H1 (cell line): ENCODE results near the gene IFNA2. TPM values are rescaled to one million over a fixed set of nuclear protein-coding genes. Genes with fewer than 3 reads are reported as not detected.

Experiments
- CTCF ChIA-PET: fragments of 300-600 bp; sonication (Branson Sonifier 250); formaldehyde crosslinking; loops from one replicate; lab custom pipeline; 2021; ENCODE audit not compliant: partially characterized antibody; lab: Charles Lee
- POLR2A ChIA-PET: fragments of 300-600 bp; sonication (Branson Sonifier 250); formaldehyde crosslinking; loops from one replicate; lab custom pipeline; 2021; ENCODE audit warnings: inconsistent platforms; ENCODE audit not compliant: partially characterized antibody; lab: Charles Lee
- DNase-seq, 2 experiments: peaks; one replicate each; pipeline versions ENCODE4 v3.0.0 to v3.0.0-alpha.2; 2010 to 2022; ENCODE audit warnings: low spot score in 2 of 2, low read depth in 1 of 2, mixed read lengths in 1 of 2
- FAIRE-seq: peaks from 2 replicates; lab custom pipeline; 2011; peaks lifted over from hg19 to GRCh38; lab: Jason Lieb, UNC
- H2AFZ ChIP-seq: 2 replicates; pipeline ENCODE4 v1.8.1; 2012; ENCODE audit warnings: low read length, inconsistent platforms
- H2AK5ac ChIP-seq: 2 replicates; pipeline ENCODE4 v1.6.1; 2013; ENCODE audit warnings: low read depth, low read length
- H2BK120ac ChIP-seq: replicated peaks from 2 replicates; pipeline ENCODE3; 2013; ENCODE audit warnings: low read depth, low read length, inconsistent platforms
- H2BK12ac ChIP-seq: 2 replicates; pipeline ENCODE4 v1.6.1; 2013; ENCODE audit warnings: low read depth, low read length
- H2BK15ac ChIP-seq: 2 replicates; pipeline ENCODE4 v1.6.1; 2013; ENCODE audit warnings: low read length
- H2BK20ac ChIP-seq: 2 replicates; pipeline ENCODE4 v1.6.1; 2013; ENCODE audit warnings: low read length
- H2BK5ac ChIP-seq: 2 replicates; pipeline ENCODE4 v1.6.1; 2013; ENCODE audit warnings: low read depth, low read length
- H3K14ac ChIP-seq: 2 replicates; pipeline ENCODE4 v1.6.1; 2013; ENCODE audit warnings: inconsistent platforms; ENCODE audit not compliant: insufficient read length
- H3K18ac ChIP-seq: 2 replicates; pipeline ENCODE4 v1.6.1; 2013; ENCODE audit warnings: low read length; ENCODE audit errors: extremely low read depth
- H3K23ac ChIP-seq: 2 replicates; pipeline ENCODE4 v1.6.1; 2013; ENCODE audit warnings: inconsistent platforms; ENCODE audit not compliant: insufficient read length
- H3K23me2 ChIP-seq: 2 replicates; pipeline ENCODE4 v1.6.1; 2013; ENCODE audit warnings: low read depth, low read length
- H3K27ac ChIP-seq: 2 replicates; pipeline ENCODE4 v1.6.1; 2011; ENCODE audit warnings: low read depth, low read length, inconsistent platforms
- H3K27me3 ChIP-seq, 4 experiments: replicated peaks in 1 of 4; 1 replicate in 1 of 4; 2 replicates in 3 of 4; pipeline versions ENCODE4 v1.6.1 to v1.8.1; 2011 to 2013; ENCODE audit warnings: low read length in 3 of 4, mild to moderate bottlenecking in 3 of 4, inconsistent platforms in 2 of 4, mixed read lengths in 2 of 4, moderate library complexity in 1 of 4; ENCODE audit not compliant: control insufficient read depth in 3 of 4, insufficient read depth in 3 of 4; ENCODE audit errors: extremely low read depth in 1 of 4
- H3K36me3 ChIP-seq, 4 experiments: 2 replicates each; pipeline versions ENCODE4 v1.6.1 to v1.8.1; 2011 to 2013; ENCODE audit warnings: mild to moderate bottlenecking in 4 of 4, low read length in 3 of 4, moderate library complexity in 2 of 4, control low read depth in 1 of 4, inconsistent platforms in 1 of 4; ENCODE audit not compliant: insufficient read depth in 4 of 4, control insufficient read depth in 2 of 4
- H3K4ac ChIP-seq: replicated peaks from 2 replicates; pipeline ENCODE3; 2013; ENCODE audit warnings: low read length, low read depth, mixed read lengths, inconsistent platforms; ENCODE audit not compliant: insufficient read length
- H3K4me1 ChIP-seq, 4 experiments: replicated peaks in 1 of 4; 1 replicate in 1 of 4; 2 replicates in 3 of 4; pipeline versions ENCODE4 v1.6.1 to v1.8.1; 2011 to 2013; ENCODE audit warnings: low read length in 3 of 4, inconsistent platforms in 2 of 4, mixed read lengths in 1 of 4; ENCODE audit not compliant: insufficient read depth in 4 of 4, control insufficient read depth in 3 of 4
- H3K4me2 ChIP-seq, 2 experiments: 2 replicates each; pipeline versions ENCODE4 v1.6.1 to v1.8.1; 2011 to 2013; ENCODE audit warnings: low read depth in 2 of 2, low read length in 2 of 2, control low read depth in 1 of 2, inconsistent platforms in 1 of 2, mild to moderate bottlenecking in 1 of 2; ENCODE audit not compliant: insufficient read depth in 1 of 2
- H3K4me3 ChIP-seq, 4 experiments: fragments of 200-600, 300-600 bp in 1 of 4; sonication (generic), shearing (Covaris generic), sonication (Bioruptor Twin) in 1 of 4; 2 replicates each; pipeline versions ENCODE4 v1.5.1 to v1.8.1; 2011 to 2016; ENCODE audit warnings: low read length in 4 of 4, low read depth in 3 of 4, control low read depth in 2 of 4, inconsistent platforms in 2 of 4, mild to moderate bottlenecking in 2 of 4, mixed read lengths in 1 of 4, moderate library complexity in 1 of 4; ENCODE audit not compliant: insufficient read depth in 2 of 4; ENCODE audit errors: extremely low read depth in 1 of 4
- H3K56ac ChIP-seq: replicated peaks from 2 replicates; pipeline ENCODE3; 2013; ENCODE audit warnings: low read depth, mild to moderate bottlenecking, mixed read lengths, low read length, inconsistent platforms; ENCODE audit not compliant: insufficient read length
- H3K79me1 ChIP-seq: 2 replicates; pipeline ENCODE4 v1.6.1; 2013; ENCODE audit warnings: low read depth, low read length, control low read depth
- H3K79me2 ChIP-seq, 2 experiments: 2 replicates each; pipeline versions ENCODE4 v1.6.1 to v1.8.1; 2012 to 2013; ENCODE audit warnings: low read length in 2 of 2, mild to moderate bottlenecking in 2 of 2, inconsistent platforms in 1 of 2; ENCODE audit not compliant: insufficient read depth in 2 of 2, control insufficient read depth in 1 of 2
- H3K9ac ChIP-seq, 4 experiments: replicated peaks in 1 of 4; 1 replicate in 1 of 4; 2 replicates in 3 of 4; pipeline versions ENCODE4 v1.6.1 to v1.8.1; 2011 to 2013; ENCODE audit warnings: low read depth in 3 of 4, low read length in 3 of 4, control low read depth in 2 of 4, mild to moderate bottlenecking in 2 of 4, moderate library complexity in 2 of 4, inconsistent platforms in 1 of 4; ENCODE audit errors: extremely low read depth in 1 of 4
- H3K9me3 ChIP-seq, 2 experiments: 2 replicates each; pipeline versions ENCODE4 v1.6.1 to v1.8.1; 2012 to 2013; ENCODE audit warnings: mild to moderate bottlenecking in 2 of 2, moderate library complexity in 2 of 2, control low read depth in 1 of 2, inconsistent platforms in 1 of 2, low read depth in 1 of 2, low read length in 1 of 2, mixed read lengths in 1 of 2; ENCODE audit not compliant: insufficient read depth in 2 of 2
- H4K20me1 ChIP-seq, 2 experiments: replicated peaks in 1 of 2; 2 replicates each; pipeline versions ENCODE3 to v1.8.1; 2011 to 2013; ENCODE audit warnings: inconsistent platforms in 2 of 2, low read length in 2 of 2, mild to moderate bottlenecking in 1 of 2; ENCODE audit not compliant: insufficient read depth in 2 of 2, control insufficient read depth in 1 of 2
- H4K5ac ChIP-seq: 2 replicates; pipeline ENCODE4 v1.6.1; 2013; ENCODE audit warnings: low read length, low read depth, mixed read lengths, inconsistent platforms; ENCODE audit not compliant: insufficient read length
- H4K8ac ChIP-seq: 2 replicates; pipeline ENCODE4 v1.8.0; 2013; ENCODE audit warnings: mild to moderate bottlenecking, moderate library complexity, low read length, inconsistent platforms; ENCODE audit not compliant: insufficient read depth; ENCODE audit errors: extremely low read depth
- H4K91ac ChIP-seq: replicated peaks from 2 replicates; pipeline ENCODE3; 2013; ENCODE audit warnings: low read length, mixed read lengths, inconsistent platforms; ENCODE audit not compliant: insufficient read length
- EGR1 ChIP-seq: IDR thresholded peaks from 2 replicates; pipeline ENCODE4 v1.6.1; 2011; ENCODE audit warnings: low read depth, low read length, borderline replicate concordance
- FOSL1 ChIP-seq: IDR thresholded peaks from 2 replicates; pipeline ENCODE4 v1.6.1; 2011; ENCODE audit warnings: mild to moderate bottlenecking, low read depth, low read length, moderate library complexity; ENCODE audit not compliant: insufficient read depth
- GABPA ChIP-seq: IDR thresholded peaks from 2 replicates; pipeline ENCODE4 v1.6.1; 2011; ENCODE audit warnings: mild to moderate bottlenecking, low read length, moderate library complexity, borderline replicate concordance; ENCODE audit not compliant: insufficient read depth
- HDAC2 ChIP-seq, 2 experiments: fragments of 300-600 bp in 1 of 2; sonication (generic) in 1 of 2; IDR thresholded peaks; 2 replicates each; pipeline ENCODE4 v1.6.1; 2011 to 2012; ENCODE audit warnings: low read depth in 2 of 2, low read length in 2 of 2, mild to moderate bottlenecking in 2 of 2, moderate library complexity in 2 of 2, borderline replicate concordance in 1 of 2, inconsistent platforms in 1 of 2
- JUND ChIP-seq: IDR thresholded peaks from 2 replicates; pipeline ENCODE4 v1.6.1; 2011; ENCODE audit warnings: mild to moderate bottlenecking, improper control_type of control experiment, low read length
- KDM1A ChIP-seq: fragments of 200-600, 300-600 bp; sonication (generic); IDR thresholded peaks from 2 replicates; pipeline ENCODE4 v1.7.1; 2016; ENCODE audit warnings: mild to moderate bottlenecking, low read length, borderline replicate concordance
- RBBP5 ChIP-seq: IDR thresholded peaks from 2 replicates; pipeline ENCODE4 v1.7.1; 2012; ENCODE audit warnings: low read depth, mild to moderate bottlenecking, inconsistent platforms, low read length, moderate library complexity, borderline replicate concordance
- TCF12 ChIP-seq: IDR thresholded peaks from 2 replicates; pipeline ENCODE4 v1.6.1; 2011; ENCODE audit warnings: low read depth, mild to moderate bottlenecking, low read length
- WGBS, 2 experiments: shearing (Covaris generic) in 1 of 2; methylation state at CpG; one replicate each; pipeline versions ENCODE4 v1.1.6 to v1.1.7; 2013 to 2015; ENCODE audit warnings: low lambda C conversion rate in 2 of 2, mixed read lengths in 2 of 2, inconsistent platforms in 1 of 2, low coverage in 1 of 2, missing lambda C conversion rate in 1 of 2; ENCODE audit not compliant: insufficient replicate concordance in 2 of 2, insufficient coverage in 1 of 2, insufficient read length in 1 of 2; ENCODE audit errors: extremely low coverage in 1 of 2, missing lambda C conversion rate in 1 of 2; 5-methylcytosine and 5-hydroxymethylcytosine counted together
- polyA plus RNA-seq, 7 experiments: library from polyadenylated mRNA; depleted of rRNA in 3 of 7; stranded (reverse) in 5 of 7; unstranded in 2 of 7; fragments of >200 nt in 5 of 7; fragments of 200-250 nt in 2 of 7; gene quantifications; 1 replicate in 5 of 7; 2 replicates in 1 of 7; 4 replicates in 1 of 7; pipeline versions ENCODE4 v1.2.1 to v1.2.3, GENCODE V29; 2011 to 2013; ENCODE audit warnings: missing spikeins in 2 of 7, mixed read lengths in 2 of 7
- total RNA-seq: library from RNA; stranded (reverse); fragmentation: NEBNext Ultra II Directional; extraction: Animal tissue kit (Norgen Biotek cat#: 25700); gene quantifications from 2 replicates; pipeline ENCODE4 v1.2.1, GENCODE V29; 2021
- TF ChIP-seq, protein P1 (sequence below): IDR thresholded peaks from 2 replicates; pipeline ENCODE4 v1.6.1; 2011; ENCODE audit warnings: low read length, improper control_type of control experiment

Gene IFNA2
- total and polyA plus RNA-seq, 2 of the 8 experiments (the other 6 are each of a cell fraction or from before 2014, with no cell fraction given): not detected

GRCh38 chr9:21404146-21404545, 18.9 kb upstream of the IFNA2 start:
- WGBS, 2 experiments: 85% methylated on average over 3 of the region's 3 CpGs; no CpG with 5 or more reads in 1 of the 2 experiments

More at GRCh38 chr9:21404146-21404545, 18.9 kb upstream of the IFNA2 start:
- Histone ChIP-seq H3K27ac (no peak overlapping the region), H4K20me1 (no peaks in the 10 kb centered on the region), H2BK15ac (no peak overlapping the region), H4K5ac (no peak overlapping the region), H3K4me1 (no peaks in the 10 kb centered on the region), H2AK5ac (no peak overlapping the region), H3K23me2 (no peaks in the 10 kb centered on the region), H2BK120ac (no peak overlapping the region), H3K27me3 (peaks cover 0 to 16% (median 13%) of the 10 kb centered on the region in 4 experiments; a peak in 5 of 7 replicates), H2BK5ac (no peak overlapping the region), H2AFZ (no peak overlapping the region), H3K9ac (no peak overlapping the region), H3K4me3 (no peak overlapping the region), H3K4me2 (no peak overlapping the region), H3K56ac (no peak overlapping the region), H3K79me1 (no peaks in the 10 kb centered on the region), H3K18ac (no peak overlapping the region), H2BK12ac (no peak overlapping the region), H3K9me3 (no peaks in the 10 kb centered on the region), H3K23ac (no peak overlapping the region), H3K14ac (no peak overlapping the region), H3K4ac (no peak overlapping the region), H2BK20ac (no peak overlapping the region), H4K8ac (no peak overlapping the region), H4K91ac (no peak overlapping the region), H3K79me2 (no peaks in the 10 kb centered on the region), H3K36me3 (no peaks in the 10 kb centered on the region)
- FAIRE-seq (no peak), DNase-seq (no peak)
- CTCF ChIA-PET: interaction anchor here (1.0 to 2.3 kb wide), 4 partner anchors 12 to 305 kb away, joined by 3 to 9 read pairs (median 6); no protein-coding TSS in a partner anchor
- POLR2A ChIA-PET: no interaction called here
- TF ChIP-seq, protein P1, sequence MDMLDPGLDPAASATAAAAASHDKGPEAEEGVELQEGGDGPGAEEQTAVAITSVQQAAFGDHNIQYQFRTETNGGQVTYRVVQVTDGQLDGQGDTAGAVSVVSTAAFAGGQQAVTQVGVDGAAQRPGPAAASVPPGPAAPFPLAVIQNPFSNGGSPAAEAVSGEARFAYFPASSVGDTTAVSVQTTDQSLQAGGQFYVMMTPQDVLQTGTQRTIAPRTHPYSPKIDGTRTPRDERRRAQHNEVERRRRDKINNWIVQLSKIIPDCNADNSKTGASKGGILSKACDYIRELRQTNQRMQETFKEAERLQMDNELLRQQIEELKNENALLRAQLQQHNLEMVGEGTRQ: no peak
- no peak for TF ChIP-seq JUND
- no peak for TF ChIP-seq HDAC2 (IDR thresholded peaks at IDR 0.05; ENCODE audit: borderline replicate concordance in 1 of 2, low read depth in 2 of 2, low read length in 2 of 2)
- no peak for TF ChIP-seq FOSL1
- no peak for TF ChIP-seq GABPA
- TF ChIP-seq TCF12: no peak
- no peak for TF ChIP-seq RBBP5
- no peak for TF ChIP-seq EGR1
- TF ChIP-seq KDM1A: no peak
